ENCODE data around the gene DHX30. TPM values are rescaled to one million over a fixed set of nuclear protein-coding genes. Genes with fewer than 3 reads are reported as not detected.

The DHX30 gene
- total and polyA plus RNA-seq, 9 donors: 19.5 to 66.8 (median 55.1) TPM

MicroRNAs within 50 kb of the gene (microRNA counts, 767-probe panel; counts per million panel counts)
- microRNA hsa-miR-1226-3p: 530 counts per million, percentile 78 among the panel's probes with 10 or more counts

Small RNA genes lying within 50 kb of the gene (microRNA-seq; reads per million reads assigned to microRNA genes)
- gene MIR1226: 8.3 to 10.0 (median 9.0) reads per million in 3 donors

Small RNA genes lying within 50 kb of the gene (small RNA-seq; reads per million reads assigned to genes)
- gene MIR1226 (not detected), gene RF02271 (not detected)

Other genes with a start within 250 kb of the DHX30 start
- gene CSPG5, start 224.3 kb upstream of the DHX30 start, total RNA-seq: under 1 TPM in 5 of 7 donors, not detected in 2; 0.11 to 0.45 (median 0.30) TPM
- under 1 TPM; 0.22 to 0.42 TPM for gene CSPG5, start 224.3 kb upstream of the DHX30 start, polyA plus RNA-seq
- gene SMARCC1, start 21.2 kb upstream of the DHX30 start, total RNA-seq: 10 to 100 TPM; 26.1 to 68.9 (median 64.5) TPM
- 10 to 100 TPM; 24.8 to 50.6 TPM for gene SMARCC1, start 21.2 kb upstream of the DHX30 start, polyA plus RNA-seq
- gene MAP4, start 213.3 kb downstream of the DHX30 start, total RNA-seq: 100 to 1,000 TPM in 5 of 7 donors, 10 to 100 TPM in 2; 64.9 to 271 (median 196) TPM
- 100 to 1,000 TPM in 1 of 2 donors, 10 to 100 TPM in 1; 89.3 to 207 TPM for gene MAP4, start 213.3 kb downstream of the DHX30 start, polyA plus RNA-seq

All from ovary (tissue), 9 donors.